WTC11 (cell line): Measurements from ENCODE around the gene MACROD2. TPM values are rescaled to one million over a fixed set of nuclear protein-coding genes. Genes with fewer than 3 reads are reported as not detected.
"Not testable (repeated sequence)": the region's sequence is repeated elsewhere in the genome, so short reads cannot be mapped to it uniquely, and the experiment has no call there.

ENCODE experiments used
- ATAC-seq: fragments of 200-7000 bp; cut with Tn5 transposase; 2 replicates; pipeline ENCODE4 v1.10.0; 2021; ENCODE audit warnings: mild to moderate bottlenecking, moderate library complexity
- CTCF ChIA-PET: fragments of 300-600 bp; sonication (Branson Sonifier 250); formaldehyde crosslinking; loops from one replicate; lab custom pipeline; 2021; ENCODE audit warnings: antibody characterized with exemption; lab: Charles Lee
- POLR2A ChIA-PET: fragments of 350-600 bp; sonication (Branson Sonifier 250); formaldehyde crosslinking; loops from one replicate; lab custom pipeline; 2021; ENCODE audit warnings: antibody characterized with exemption; lab: Charles Lee
- DNase-seq: peaks from one replicate; pipeline ENCODE4 v3.0.0; 2021; ENCODE audit warnings: low spot score
- H3K27ac Mint-ChIP-seq: 2 replicates; pipeline ENCODE4 v1.8.0; 2021; ENCODE audit warnings: mixed read lengths
- H3K27me3 Mint-ChIP-seq: 2 replicates; pipeline ENCODE4 v1.8.0; 2021; ENCODE audit warnings: low read depth, mild to moderate bottlenecking, moderate library complexity, mixed read lengths
- H3K36me3 Mint-ChIP-seq: 2 replicates; pipeline ENCODE4 v1.8.0; 2021; ENCODE audit warnings: mixed read lengths
- H3K4me1 Mint-ChIP-seq: 2 replicates; pipeline ENCODE4 v1.8.0; 2022; ENCODE audit warnings: mixed read lengths
- H3K4me3 Mint-ChIP-seq: 2 replicates; pipeline ENCODE4 v1.8.0; 2021; ENCODE audit warnings: mild to moderate bottlenecking, moderate library complexity, mixed read lengths
- H3K9me3 Mint-ChIP-seq: 2 replicates; pipeline ENCODE4 v1.8.0; 2021; ENCODE audit warnings: mixed read lengths
- ARID4B ChIP-seq: sonication (generic); formaldehyde crosslinking; IDR thresholded peaks from 2 replicates; pipeline ENCODE4 v1.8.0; 2023; ENCODE audit warnings: missing genetic modification reagents, mild to moderate bottlenecking, borderline replicate concordance
- ATF3 ChIP-seq: sonication (generic); formaldehyde crosslinking; conservative IDR thresholded peaks from 2 replicates; pipeline ENCODE4 v1.8.1; 2022; ENCODE audit warnings: mild to moderate bottlenecking, missing genetic modification reagents
- CTCF ChIP-seq: fragments of 200-600 bp; IDR thresholded peaks from 2 replicates; pipeline ENCODE4 v1.8.0; 2022; ENCODE audit warnings: antibody characterized with exemption
- FOXJ3 ChIP-seq: sonication (generic); formaldehyde crosslinking; IDR thresholded peaks from 2 replicates; pipeline ENCODE4 v1.9.0; 2021; ENCODE audit warnings: missing genetic modification reagents, mild to moderate bottlenecking, borderline replicate concordance
- GABPB1 ChIP-seq: sonication (generic); formaldehyde crosslinking; IDR thresholded peaks from 2 replicates; pipeline ENCODE4 v1.8.1; 2023; ENCODE audit warnings: mild to moderate bottlenecking, missing genetic modification reagents
- GRHL2 ChIP-seq: fragments of 250-450 bp; sonication (Bioruptor Pico); IDR thresholded peaks from 2 replicates; pipeline ENCODE4 v1.8.0; 2022; ENCODE audit warnings: mild to moderate bottlenecking, moderate library complexity; ENCODE audit not compliant: insufficient replicate concordance, severe bottlenecking
- KAT7 ChIP-seq: sonication (generic); formaldehyde crosslinking; IDR thresholded peaks from 2 replicates; pipeline ENCODE4 v1.8.1; 2023; ENCODE audit warnings: missing genetic modification reagents, mild to moderate bottlenecking, borderline replicate concordance
- MYBL2 ChIP-seq: sonication (generic); formaldehyde crosslinking; IDR thresholded peaks from 2 replicates; pipeline ENCODE4 v1.8.1; 2023; ENCODE audit warnings: mild to moderate bottlenecking, moderate library complexity, missing genetic modification reagents
- NR3C1 ChIP-seq: sonication (generic); formaldehyde crosslinking; conservative IDR thresholded peaks from 2 replicates; pipeline ENCODE4 v1.8.1; 2023; ENCODE audit warnings: low read depth, mild to moderate bottlenecking, missing genetic modification reagents
- SMAD4 ChIP-seq: sonication (generic); formaldehyde crosslinking; IDR thresholded peaks from 2 replicates; pipeline ENCODE4 v1.8.0; 2022; ENCODE audit warnings: mild to moderate bottlenecking, missing genetic modification reagents
- TP53 ChIP-seq: sonication (generic); formaldehyde crosslinking; IDR thresholded peaks from 2 replicates; pipeline ENCODE4 v1.8.1; 2023; ENCODE audit warnings: mild to moderate bottlenecking, missing genetic modification reagents
- USF1 ChIP-seq: sonication (generic); formaldehyde crosslinking; IDR thresholded peaks from 2 replicates; pipeline ENCODE4 v1.8.0; 2022; ENCODE audit warnings: mild to moderate bottlenecking, missing genetic modification reagents
- ZBTB21 ChIP-seq: sonication (generic); formaldehyde crosslinking; IDR thresholded peaks from 2 replicates; pipeline ENCODE4 v1.8.1; 2023; ENCODE audit warnings: mild to moderate bottlenecking, missing genetic modification reagents, borderline replicate concordance
- ZBTB43 ChIP-seq: sonication (generic); formaldehyde crosslinking; IDR thresholded peaks from 2 replicates; pipeline ENCODE4 v1.8.1; 2023; ENCODE audit warnings: mild to moderate bottlenecking, missing genetic modification reagents
- ZNF121 ChIP-seq: sonication (generic); formaldehyde crosslinking; IDR thresholded peaks from 2 replicates; pipeline ENCODE4 v1.8.0; 2023; ENCODE audit warnings: missing genetic modification reagents
- ZNF263 ChIP-seq: sonication (generic); formaldehyde crosslinking; IDR thresholded peaks from 2 replicates; pipeline ENCODE4 v1.8.1; 2022; ENCODE audit warnings: low read depth, mild to moderate bottlenecking, moderate library complexity, missing genetic modification reagents
- ZNF396 ChIP-seq: fragments of 250-450 bp; sonication (Bioruptor Pico); IDR thresholded peaks from 2 replicates; pipeline ENCODE4 v1.8.0; 2021; ENCODE audit warnings: mild to moderate bottlenecking, moderate library complexity, borderline replicate concordance
- ZNF671 ChIP-seq: fragments of 250-450 bp; sonication (Bioruptor Pico); IDR thresholded peaks from 2 replicates; pipeline ENCODE4 v1.8.0; 2021; ENCODE audit warnings: mild to moderate bottlenecking
- total RNA-seq: library from RNA; stranded (reverse); gene quantifications from 3 replicates; pipeline ENCODE4 v1.2.3, GENCODE V29; 2021
- TF ChIP-seq, protein P1 (sequence below): sonication (generic); formaldehyde crosslinking; IDR thresholded peaks from 2 replicates; pipeline ENCODE4 v1.8.1; 2022; ENCODE audit warnings: low read depth, mild to moderate bottlenecking, moderate library complexity, missing genetic modification reagents, borderline replicate concordance
- TF ChIP-seq, protein P2 (sequence below): fragments of 250-450 bp; sonication (Bioruptor Pico); IDR thresholded peaks from 2 replicates; pipeline ENCODE4 v1.9.0; 2021; ENCODE audit warnings: mild to moderate bottlenecking

Gene MACROD2
- total RNA-seq, 1 experiment from 2014 or later = 4.1 TPM

DNA sequence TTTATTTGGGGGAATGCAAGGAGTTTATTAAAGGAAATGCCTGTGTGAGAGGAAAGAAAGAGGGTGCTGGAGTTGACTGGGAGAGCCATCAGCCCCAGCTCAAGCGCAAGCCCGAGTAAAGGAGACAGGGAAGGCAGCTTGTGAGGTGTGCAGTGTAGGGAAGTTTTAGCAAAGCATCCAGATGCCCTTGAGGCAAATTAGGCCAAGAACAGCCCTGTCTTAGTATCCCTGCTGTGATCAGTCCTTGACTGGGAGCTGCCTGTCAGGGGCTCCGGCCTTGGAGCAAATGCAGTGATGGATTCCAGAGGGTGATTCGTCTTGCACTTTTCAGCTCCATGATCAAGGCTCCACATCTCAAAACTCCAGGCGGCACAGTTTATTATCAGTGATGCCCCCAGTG, 2016.2 kb downstream of the MACROD2 start:
- ATAC-seq (no peak), DNase-seq (no peak)
- peaks cover 15% of the 10 kb centered on the region for H3K9me3 Mint-ChIP-seq
- H3K36me3 Mint-ChIP-seq = no peaks in the 10 kb centered on the region
- CTCF ChIA-PET = no interaction called here
- no peak overlapping the region for H3K27ac Mint-ChIP-seq
- TF ChIP-seq NR3C1 (CRISPR knock-in tag) (no peak), ZNF263 (CRISPR knock-in tag) (no peak), GABPB1 (no peak), ZBTB43 (no peak), ZNF671 (CRISPR knock-in tag) (no peak), FOXJ3 (CRISPR knock-in tag) (no peak), CTCF (no peak), ZNF396 (no peak), ZNF121 (no peak), KAT7 (CRISPR knock-in tag) (no peak), GRHL2 (CRISPR knock-in tag) (no peak), SMAD4 (CRISPR knock-in tag) (no peak), USF1 (CRISPR knock-in tag) (no peak), ARID4B (CRISPR knock-in tag) (no peak), TP53 (CRISPR knock-in tag) (no peak), ZBTB21 (CRISPR knock-in tag) (no peak), ATF3 (no peak), MYBL2 (no peak)
- TF ChIP-seq, protein P1, sequence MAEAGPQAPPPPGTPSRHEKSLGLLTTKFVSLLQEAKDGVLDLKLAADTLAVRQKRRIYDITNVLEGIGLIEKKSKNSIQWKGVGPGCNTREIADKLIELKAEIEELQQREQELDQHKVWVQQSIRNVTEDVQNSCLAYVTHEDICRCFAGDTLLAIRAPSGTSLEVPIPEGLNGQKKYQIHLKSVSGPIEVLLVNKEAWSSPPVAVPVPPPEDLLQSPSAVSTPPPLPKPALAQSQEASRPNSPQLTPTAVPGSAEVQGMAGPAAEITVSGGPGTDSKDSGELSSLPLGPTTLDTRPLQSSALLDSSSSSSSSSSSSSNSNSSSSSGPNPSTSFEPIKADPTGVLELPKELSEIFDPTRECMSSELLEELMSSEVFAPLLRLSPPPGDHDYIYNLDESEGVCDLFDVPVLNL (CRISPR knock-in tag) = no peak
- TF ChIP-seq, protein P2, sequence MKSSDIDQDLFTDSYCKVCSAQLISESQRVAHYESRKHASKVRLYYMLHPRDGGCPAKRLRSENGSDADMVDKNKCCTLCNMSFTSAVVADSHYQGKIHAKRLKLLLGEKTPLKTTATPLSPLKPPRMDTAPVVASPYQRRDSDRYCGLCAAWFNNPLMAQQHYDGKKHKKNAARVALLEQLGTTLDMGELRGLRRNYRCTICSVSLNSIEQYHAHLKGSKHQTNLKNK (CRISPR knock-in tag) = no peak
- H3K4me3 Mint-ChIP-seq = no peak overlapping the region
- POLR2A ChIA-PET = no interaction called here
- peaks cover 5% of the 10 kb centered on the region for H3K27me3 Mint-ChIP-seq
- H3K4me1 Mint-ChIP-seq = peaks cover 14% of the 10 kb centered on the region

- H3K36me3 Mint-ChIP-seq, CTCF ChIA-PET, H3K4me1 Mint-ChIP-seq, H3K27ac Mint-ChIP-seq, DNase-seq, H3K4me3 Mint-ChIP-seq, H3K27me3 Mint-ChIP-seq, ATAC-seq, POLR2A ChIA-PET: not testable (repeated sequence)
- H3K9me3 Mint-ChIP-seq = peaks cover 25% of the 10 kb centered on the region
Measured at GRCh38 chr20:16012934-16013333, 2017.6 kb downstream of the MACROD2 start.
